ENCODE data around the gene KCNAB2. TPM values are rescaled to one million over a fixed set of nuclear protein-coding genes. Genes with fewer than 3 reads are reported as not detected.

The KCNAB2 gene
- total RNA-seq, 2 donors from 2014 or later, result 2.0 to 5.5 TPM

- 74% methylated on average over 16 of the region's 16 CpGs for WGBS
- H3K27ac ChIP-seq, result no peak overlapping the region
- H3K36me3 ChIP-seq, result no peaks in the 10 kb centered on the region
- no peaks in the 10 kb centered on the region for H3K9me3 ChIP-seq
- intact Hi-C loops (cut with DNase I), result no loop called here
- DNase-seq (ENCODE audit: low spot score), result no peak
- H3K27me3 ChIP-seq (replicated peaks; ENCODE audit: insufficient read depth), result no peaks in the 10 kb centered on the region
- H3K4me1 ChIP-seq (replicated peaks), result no peaks in the 10 kb centered on the region
- H3K4me3 ChIP-seq, result no peak overlapping the region
- TF ChIP-seq CTCF (IDR thresholded peaks at IDR 0.05) (no peak), POLR2A (IDR thresholded peaks at IDR 0.05) (no peak), POLR2AphosphoS5 (IDR thresholded peaks at IDR 0.05) (no peak)
These were observed 91.0 kb downstream of the KCNAB2 start for GRCh38 chr1:6136516-6137220.

DNA sequence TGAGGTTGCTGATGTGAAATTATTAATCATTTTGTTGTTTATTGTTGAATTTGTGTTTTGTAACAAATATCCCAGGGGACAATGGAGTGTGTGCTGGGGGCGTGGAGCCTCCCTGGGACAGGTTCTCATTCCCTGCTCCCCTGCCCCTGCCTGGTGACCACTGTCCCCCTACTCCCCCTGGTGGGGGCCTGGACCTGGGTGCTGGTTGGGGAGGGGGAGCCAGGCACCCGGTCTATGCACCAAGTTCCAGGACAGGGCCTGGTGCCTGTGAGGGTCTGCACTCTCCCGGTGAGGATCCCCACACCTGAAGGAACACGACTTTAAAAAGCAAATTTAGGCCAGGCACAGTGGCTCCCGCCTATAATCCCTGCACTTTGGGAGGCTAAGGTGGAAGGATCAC, 92.1 kb downstream of the KCNAB2 start:
- Histone ChIP-seq H3K4me3 (no peak overlapping the region), H3K36me3 (no peaks in the 10 kb centered on the region), H3K27ac (no peak overlapping the region), H3K27me3 (replicated peaks; ENCODE audit: insufficient read depth) (no peaks in the 10 kb centered on the region), H3K4me1 (replicated peaks) (no peaks in the 10 kb centered on the region), H3K9me3 (no peaks in the 10 kb centered on the region)
- intact Hi-C loops (cut with DNase I), result no loop called here
- 81% methylated on average over 5 of the region's 5 CpGs for WGBS
- DNase-seq (ENCODE audit: low spot score), result no peak
- TF ChIP-seq POLR2A (IDR thresholded peaks at IDR 0.05) (no peak), CTCF (IDR thresholded peaks at IDR 0.05) (no peak), POLR2AphosphoS5 (IDR thresholded peaks at IDR 0.05) (no peak)

DNA sequence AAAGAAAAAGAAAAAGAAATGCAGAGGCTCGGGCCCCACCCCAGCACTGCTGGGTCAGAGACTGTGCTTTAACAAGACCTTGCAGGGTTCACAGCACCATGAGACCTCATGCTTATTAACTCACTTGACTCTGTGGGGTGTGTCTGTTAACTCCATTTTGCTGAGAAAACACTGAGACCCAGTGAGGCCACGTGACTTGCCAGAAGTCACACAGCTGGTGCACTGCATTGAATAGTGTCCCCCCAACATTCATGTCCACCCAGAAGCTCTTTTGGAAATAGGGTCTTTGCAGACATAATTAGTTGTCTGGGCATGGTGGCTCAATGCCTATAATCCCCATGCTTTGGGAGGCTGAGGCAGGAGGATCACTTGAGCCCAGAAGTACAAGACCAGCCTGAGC, 94.7 kb downstream of the KCNAB2 start:
- DNase-seq (ENCODE audit: low spot score), result no peak
- WGBS, result 75% methylated on average over 2 of the region's 2 CpGs
- no peaks in the 10 kb centered on the region for H3K27me3 ChIP-seq (replicated peaks; ENCODE audit: insufficient read depth)
- H3K9me3 ChIP-seq, result no peaks in the 10 kb centered on the region
- H3K4me1 ChIP-seq (replicated peaks), result no peaks in the 10 kb centered on the region
- intact Hi-C loops (cut with DNase I), result no loop called here
- no peaks in the 10 kb centered on the region for H3K36me3 ChIP-seq
- no peak overlapping the region for H3K27ac ChIP-seq
- no peak overlapping the region for H3K4me3 ChIP-seq
- TF ChIP-seq POLR2AphosphoS5 (IDR thresholded peaks at IDR 0.05) (no peak), CTCF (IDR thresholded peaks at IDR 0.05) (no peak), POLR2A (IDR thresholded peaks at IDR 0.05) (no peak)

DNA sequence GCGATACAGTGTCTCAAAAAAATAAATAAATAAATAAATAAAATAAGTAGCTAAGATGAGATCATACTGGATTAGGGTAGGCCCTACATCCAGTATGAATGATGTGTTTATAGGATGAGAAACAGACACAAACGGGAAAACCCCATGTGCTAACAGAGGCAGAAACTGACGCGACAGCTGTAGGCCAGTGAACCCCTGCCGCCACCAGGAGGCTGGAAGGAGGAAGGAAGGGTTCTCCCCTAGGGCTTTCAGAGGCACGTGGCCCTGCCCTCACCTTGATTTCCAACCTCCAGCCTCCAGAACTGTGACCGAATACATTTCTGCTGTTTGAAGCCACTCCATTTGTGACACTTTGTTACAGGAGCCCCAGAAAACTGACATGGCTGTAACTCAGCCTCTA, 95.9 kb downstream of the KCNAB2 start:
- Histone ChIP-seq H3K4me1 (replicated peaks) (no peaks in the 10 kb centered on the region), H3K27ac (no peak overlapping the region), H3K27me3 (replicated peaks; ENCODE audit: insufficient read depth) (peaks cover 2% of the 10 kb centered on the region), H3K9me3 (no peaks in the 10 kb centered on the region), H3K36me3 (no peaks in the 10 kb centered on the region), H3K4me3 (no peak overlapping the region)
- no peak for DNase-seq (ENCODE audit: low spot score)
- intact Hi-C loops (cut with DNase I), result no loop called here
- 46% methylated on average over 7 of the region's 7 CpGs for WGBS
- TF ChIP-seq POLR2AphosphoS5 (IDR thresholded peaks at IDR 0.05), result no peak
- TF ChIP-seq POLR2A (IDR thresholded peaks at IDR 0.05), result no peak
- TF ChIP-seq CTCF (IDR thresholded peaks at IDR 0.05), result no peak

DNA sequence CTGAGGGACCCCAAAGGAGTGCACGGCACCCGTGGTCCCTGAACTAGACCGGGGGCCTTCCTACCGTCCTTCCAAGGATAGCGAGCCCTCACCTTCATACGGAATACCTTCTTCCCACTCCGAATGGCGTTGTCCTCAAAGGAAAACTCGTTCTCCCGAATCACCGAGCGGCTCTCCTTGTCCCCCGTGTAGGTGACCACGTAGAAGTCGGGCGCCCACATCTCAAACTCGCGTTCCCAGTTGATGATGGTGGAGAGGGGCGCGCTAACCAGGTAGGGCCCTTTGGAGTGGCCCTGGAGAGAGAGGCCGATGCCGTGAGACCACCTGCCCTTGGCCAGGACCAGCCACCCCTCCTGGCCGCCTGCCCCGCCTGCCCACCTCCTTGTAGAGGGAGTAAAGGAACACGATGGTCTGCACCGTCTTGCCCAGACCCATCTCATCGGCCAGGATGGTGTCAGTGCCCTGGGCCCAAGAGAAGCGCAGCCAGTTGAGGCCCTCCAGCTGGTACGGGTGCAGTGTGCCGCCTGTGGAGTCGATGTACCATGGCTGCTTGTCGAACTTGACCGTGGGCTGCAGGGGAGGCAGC, 96.4 kb downstream of the KCNAB2 start:
- no peak overlapping the region for H3K27ac ChIP-seq
- TF ChIP-seq POLR2A (IDR thresholded peaks at IDR 0.05) (no peak), POLR2AphosphoS5 (IDR thresholded peaks at IDR 0.05) (no peak), CTCF (IDR thresholded peaks at IDR 0.05) (no peak)
- DNase-seq (ENCODE audit: low spot score), result no peak
- H3K27me3 ChIP-seq (replicated peaks; ENCODE audit: insufficient read depth), result peaks cover 8% of the 10 kb centered on the region
- no peaks in the 10 kb centered on the region for H3K9me3 ChIP-seq
- intact Hi-C loops (cut with DNase I), result no loop called here
- H3K36me3 ChIP-seq, result no peaks in the 10 kb centered on the region
- no peaks in the 10 kb centered on the region for H3K4me1 ChIP-seq (replicated peaks)
- WGBS, result 95% methylated on average over 33 of the region's 33 CpGs
- H3K4me3 ChIP-seq, result no peak overlapping the region

Measured in prostate gland (tissue), 2 donors.